Measurements from ENCODE around the gene QSOX2.

Gene QSOX2

DNA sequence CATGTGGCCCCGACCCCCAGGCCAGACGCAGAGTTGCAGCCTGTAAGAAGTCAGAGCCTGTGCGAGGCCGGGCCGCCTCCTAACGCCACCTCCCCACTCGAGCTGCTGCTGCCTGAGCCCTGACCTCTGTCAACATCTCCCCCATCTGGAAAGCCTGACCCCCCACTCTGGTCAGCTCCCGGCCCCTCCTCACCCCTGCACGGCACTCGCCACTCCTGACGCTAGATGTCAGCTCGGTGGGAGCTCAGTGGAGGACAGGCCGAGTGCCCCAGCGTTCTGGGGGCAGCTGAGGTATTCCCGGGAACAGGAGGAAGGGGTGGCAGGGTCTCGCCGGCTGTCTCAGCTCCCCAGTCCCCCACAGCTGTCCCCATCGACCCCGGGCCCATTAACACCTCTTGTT is 60.5 kb downstream of the QSOX2 start:
- TF ChIP-seq CTCF (IDR thresholded peaks at IDR 0.05; ENCODE audit: low read depth, low read length), result no peak
- no peak for DNase-seq (ENCODE audit: extremely low read depth, low read depth)

DNA sequence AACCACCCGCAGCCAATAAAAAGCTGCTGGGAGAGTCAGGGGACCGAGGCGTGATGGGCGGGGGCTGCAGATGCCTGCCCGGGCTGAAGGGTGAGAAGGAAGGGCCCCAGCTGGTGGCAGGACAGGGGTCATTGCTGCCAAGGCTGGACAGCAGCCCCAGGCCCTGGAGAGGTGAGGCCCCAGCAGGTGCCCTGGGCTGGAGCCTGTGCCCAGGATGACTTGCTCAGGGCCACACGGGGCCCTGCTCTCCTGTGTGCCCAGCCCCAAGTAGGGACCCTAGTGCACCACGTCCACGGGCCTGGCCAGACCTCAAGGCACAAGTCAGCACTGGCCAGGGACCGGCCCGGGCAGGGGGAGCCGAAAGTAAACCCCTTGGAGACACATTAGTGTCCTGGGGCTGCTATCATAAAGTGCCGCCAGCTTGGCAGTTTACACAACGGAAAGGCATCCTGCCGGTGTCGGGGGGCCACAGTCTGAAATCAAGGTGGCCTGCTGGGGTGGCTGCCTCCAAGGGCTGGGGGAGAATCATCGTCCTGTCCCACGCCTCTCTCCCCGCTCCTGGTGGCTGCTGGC is 62.7 kb downstream of the QSOX2 start:
- TF ChIP-seq CTCF (IDR thresholded peaks at IDR 0.05; ENCODE audit: low read depth, low read length), result no peak
- no peak for DNase-seq (ENCODE audit: extremely low read depth, low read depth)

DNA sequence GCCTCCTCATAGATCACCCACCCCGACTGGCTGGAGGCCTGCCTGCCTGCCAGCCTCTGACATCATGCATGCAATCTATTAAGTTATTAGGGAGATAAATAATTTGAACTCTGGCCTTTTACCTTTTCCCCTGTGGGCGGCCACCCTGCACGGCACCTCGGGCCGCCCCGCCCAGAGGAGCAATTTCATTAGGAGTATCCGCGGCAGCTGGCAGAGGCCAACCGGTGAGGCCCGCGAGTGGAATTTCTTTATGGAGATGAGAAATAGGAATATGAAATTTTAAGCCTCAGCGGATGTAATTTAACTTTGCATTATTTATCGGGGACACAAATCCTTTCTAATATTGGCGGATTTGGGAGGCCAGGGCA is 63.2 kb downstream of the QSOX2 start:
- no peak for TF ChIP-seq CTCF (IDR thresholded peaks at IDR 0.05; ENCODE audit: low read depth, low read length)
- DNase-seq (ENCODE audit: extremely low read depth, low read depth), result no peak

- no peak for DNase-seq (ENCODE audit: extremely low read depth, low read depth)
- no peak for TF ChIP-seq CTCF (IDR thresholded peaks at IDR 0.05; ENCODE audit: low read depth, low read length)
Observed at GRCh38 chr9:136181784-136182419, 63.7 kb downstream of the QSOX2 start.

- DNase-seq (ENCODE audit: extremely low read depth, low read depth), result no peak
- TF ChIP-seq CTCF (IDR thresholded peaks at IDR 0.05; ENCODE audit: low read depth, low read length), result no peak
Observed at GRCh38 chr9:136180586-136180985, 65.0 kb downstream of the QSOX2 start.

DNA sequence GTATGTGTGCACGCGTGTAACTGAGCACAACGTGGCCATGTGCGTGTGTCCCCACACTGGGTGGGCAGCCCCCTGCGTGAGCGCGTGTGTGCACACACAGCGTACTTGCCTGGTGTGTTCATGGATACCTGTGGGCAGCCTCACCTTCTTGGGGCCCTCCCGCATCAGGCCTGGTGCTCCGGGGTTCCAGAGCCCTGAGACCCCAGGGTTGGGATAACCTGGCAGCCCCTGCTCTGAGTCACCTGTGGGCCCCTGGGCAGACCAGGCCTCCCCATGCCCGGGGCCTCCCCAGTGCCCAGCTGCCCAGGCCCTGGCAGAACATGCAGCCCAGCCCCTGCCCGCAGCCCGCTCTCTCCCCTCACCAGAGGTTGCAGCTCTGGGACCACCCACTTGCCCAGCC is 65.9 kb downstream of the QSOX2 start:
- no peak for TF ChIP-seq CTCF (IDR thresholded peaks at IDR 0.05; ENCODE audit: low read depth, low read length)
- no peak for DNase-seq (ENCODE audit: extremely low read depth, low read depth)

DNA sequence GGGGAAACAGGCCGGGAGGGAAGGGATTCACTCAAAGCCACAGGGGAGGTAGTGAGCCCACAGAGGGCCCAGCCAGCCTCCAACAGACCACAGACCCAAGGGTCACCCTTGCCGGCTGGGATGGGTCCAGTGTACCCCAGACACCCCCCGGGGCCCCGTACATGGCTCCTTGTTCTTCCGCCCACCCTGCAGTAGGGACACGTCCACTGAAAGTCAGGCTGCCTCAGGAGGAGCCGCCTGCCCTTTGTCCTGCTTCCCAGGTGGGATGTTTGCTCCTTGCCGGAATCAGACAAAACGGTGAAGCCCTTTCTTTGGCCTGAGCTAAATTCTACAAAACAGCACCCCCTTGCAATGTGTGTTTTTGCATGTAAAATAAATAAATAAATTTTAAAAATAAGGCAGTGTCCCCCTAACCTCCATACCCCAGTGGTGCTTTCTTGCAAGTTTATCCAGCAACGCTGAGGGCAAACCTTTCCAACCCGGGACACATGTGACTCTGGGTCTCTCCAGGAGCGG is 66.5 kb downstream of the QSOX2 start:
- DNase-seq (ENCODE audit: extremely low read depth, low read depth), result no peak
- no peak for TF ChIP-seq CTCF (IDR thresholded peaks at IDR 0.05; ENCODE audit: low read depth, low read length)

Data from AG09319 (cell line).